Neural cell (in vitro differentiated cells): ENCODE results near the gene TMEM128.

Experiments used
- CTCF ChIP-seq: fragments of 450-650 bp; IDR thresholded peaks from 2 replicates; pipeline ENCODE4 v1.5.1; 2014; ENCODE audit warnings: antibody characterized with exemption, mild to moderate bottlenecking, moderate library complexity; ENCODE audit not compliant: poor library complexity, severe bottlenecking
- EP300 ChIP-seq: fragments of 450-650 bp; conservative IDR thresholded peaks from 2 replicates; pipeline ENCODE4 v1.6.1; 2014; ENCODE audit warnings: antibody characterized with exemption, mild to moderate bottlenecking, moderate library complexity; ENCODE audit not compliant: poor library complexity, severe bottlenecking
- EZH2 ChIP-seq: fragments of 200-600, 300-800 bp; shearing (Covaris generic), sonication (generic); IDR thresholded peaks from 2 replicates; pipeline ENCODE4 v1.6.1; 2014; ENCODE audit warnings: antibody characterized with exemption, low read length, borderline replicate concordance, mild to moderate bottlenecking; ENCODE audit not compliant: insufficient read depth, poor library complexity, severe bottlenecking
- POLR2AphosphoS5 ChIP-seq: IDR thresholded peaks from 2 replicates; pipeline ENCODE4 v1.6.1; 2012
- RAD21 ChIP-seq: fragments of 450-650 bp; conservative IDR thresholded peaks from 2 replicates; pipeline ENCODE4 v1.6.1; 2014; ENCODE audit warnings: antibody characterized with exemption, mild to moderate bottlenecking, moderate library complexity
- REST ChIP-seq: IDR thresholded peaks from 2 replicates; pipeline ENCODE4 v1.6.1; 2012; ENCODE audit warnings: borderline replicate concordance
- SMC3 ChIP-seq: fragments of 450-650 bp; conservative IDR thresholded peaks from 2 replicates; pipeline ENCODE4 v1.6.1; 2014; ENCODE audit warnings: antibody characterized with exemption, mild to moderate bottlenecking, moderate library complexity; ENCODE audit not compliant: poor library complexity
- TAF1 ChIP-seq: IDR thresholded peaks from 2 replicates; pipeline ENCODE4 v1.6.1; 2012; ENCODE audit warnings: low read depth

GRCh38 chr4:4228356-4228668 is 19.7 kb downstream of the TMEM128 start:
- TF ChIP-seq CTCF (no peak), EP300 (no peak), RAD21 (no peak), EZH2 (no peak), TAF1 (no peak), SMC3 (no peak), POLR2AphosphoS5 (no peak), REST (no peak)
